Stomach (tissue), 9 donors: ENCODE measurements around the gene AADAT. TPM values are rescaled to one million over a fixed set of nuclear protein-coding genes. Genes with fewer than 3 reads are reported as not detected.

Experiments used
- DNase-seq, 2 donors: peaks; one replicate each; pipeline versions ENCODE4 v3.0.0 to v3.0.0-alpha.2; 2013 to 2019
- H3K27ac ChIP-seq, 5 donors: fragments of 200-600 bp in 4 of 5; sonication (generic) in 4 of 5; one replicate each; pipeline ENCODE4 v1.5.1; 2013 to 2019; ENCODE audit warnings: mild to moderate bottlenecking in 1 of 5, moderate library complexity in 1 of 5
- H3K27me3 ChIP-seq, 3 donors: fragments of 200-600 bp; sonication (generic); one replicate each; pipeline ENCODE4 v1.5.1; 2017 to 2019; ENCODE audit warnings: mixed run types in 1 of 3
- H3K36me3 ChIP-seq, 4 donors: fragments of 200-600 bp; sonication (generic); 1 replicate in 3 of 4; 2 replicates in 1 of 4; pipeline ENCODE4 v1.5.1; 2016 to 2019
- H3K4me1 ChIP-seq, 4 donors: fragments of 200-600 bp; sonication (generic); one replicate each; pipeline ENCODE4 v1.5.1; 2016 to 2019
- H3K4me3 ChIP-seq, 4 donors: fragments of 200-600 bp; sonication (generic) in 3 of 4; one replicate each; pipeline ENCODE4 v1.5.1; 2016 to 2019; ENCODE audit warnings: mild to moderate bottlenecking in 1 of 4
- H3K9me3 ChIP-seq, 4 donors: fragments of 200-600 bp; sonication (generic); one replicate each; pipeline ENCODE4 v1.5.1; 2016 to 2019
- CTCF ChIP-seq, 7 experiments: fragments of 450-650 bp in 4 of 7; fragments of 200-600 bp in 3 of 7; sonication (generic) in 3 of 7; IDR thresholded peaks; one replicate each; pipeline ENCODE4 v1.5.1; 2016 to 2019; ENCODE audit warnings: antibody characterized with exemption in 7 of 7, control low read depth in 2 of 7, mild to moderate bottlenecking in 1 of 7
- EP300 ChIP-seq: sonication (generic); formaldehyde crosslinking; IDR thresholded peaks from one replicate; pipeline ENCODE4 v1.6.1; 2017; ENCODE audit warnings: antibody characterized with exemption
- POLR2A ChIP-seq, 4 donors: fragments of 450-650 bp; IDR thresholded peaks; one replicate each; pipeline ENCODE4 v1.6.1; 2016; ENCODE audit warnings: antibody characterized with exemption in 4 of 4, control low read depth in 2 of 4, mild to moderate bottlenecking in 1 of 4, moderate library complexity in 1 of 4
- POLR2AphosphoS5 ChIP-seq, 3 donors: sonication (generic); formaldehyde crosslinking; IDR thresholded peaks; one replicate each; pipeline ENCODE4 v1.6.1; 2016; ENCODE audit warnings: antibody characterized with exemption in 3 of 3
- WGBS, 5 donors: extraction: QIAGEN DNeasy Blood & Tissue Kit in 3 of 5; methylation state at CpG; one replicate each; pipeline versions ENCODE4 v1.1.5 to v1.1.7; 2013 to 2018; 5-methylcytosine and 5-hydroxymethylcytosine counted together
- intact Hi-C: fragments of 100-400 bp; cut with DNase I; formaldehyde crosslinking; loops from one replicate; pipeline ENCODE4 v1.15.1; 2023; ENCODE audit warnings: low total_unique reads
- polyA plus RNA-seq, 3 donors: library from polyadenylated mRNA; stranded (reverse); fragments of 200-250 nt; gene quantifications; one replicate each; pipeline ENCODE4 v1.2.3, GENCODE V29; 2013
- total RNA-seq, 5 donors: library from RNA; depleted of rRNA; stranded (reverse); fragments of >200 nt; gene quantifications; one replicate each; pipeline versions ENCODE4 v1.1.0 to v1.2.3, GENCODE V29; 2014 to 2016
- donor health status: healthy with polysubstance abuse.
- donor health status: Bipolar disorder and iron deficiency.
- donor health status: healthy.

AADAT gene
- total and polyA plus RNA-seq, 8 donors: 0.92 to 11.0 (median 3.1) TPM

- Histone ChIP-seq H3K9me3 (no peaks in the 10 kb centered on the region), H3K27ac (no peak overlapping the region), H3K4me3 (no peak overlapping the region), H3K27me3 (peaks cover 0 to 25% (median 0%) of the 10 kb centered on the region in 3 donors), H3K36me3 (no peaks in the 10 kb centered on the region), H3K4me1 (peaks cover 0 to 21% (median 12%) of the 10 kb centered on the region in 4 donors)
- intact Hi-C loops: no loop called here
- TF ChIP-seq POLR2A (IDR thresholded peaks at IDR 0.05): no peak
- no peak for TF ChIP-seq EP300
- TF ChIP-seq POLR2AphosphoS5 (IDR thresholded peaks at IDR 0.05): no peak
- no peak for TF ChIP-seq CTCF (IDR thresholded peaks at IDR 0.05)
- DNase-seq: no peak
- WGBS, 5 donors: 47 to 67% (median 65%) methylated on average over 2 of the region's 2 CpGs
These were observed 4.3 kb upstream of the AADAT start for GRCh38 chr4:170093973-170094535.

GRCh38 chr4:170091069-170091696, 1.4 kb upstream of the AADAT start:
- Histone ChIP-seq H3K4me3 (peak overlapping the region in 2 of 4 donors; percentile 24 to 66), H3K27ac (no peak overlapping the region), H3K4me1 (peaks cover 0 to 27% (median 17%) of the 10 kb centered on the region in 4 donors), H3K27me3 (peaks cover 0 to 25% (median 0%) of the 10 kb centered on the region in 3 donors), H3K9me3 (no peaks in the 10 kb centered on the region), H3K36me3 (peaks cover 0 to 6% (median under 1%) of the 10 kb centered on the region in 4 donors)
- TF ChIP-seq EP300 (no peak), CTCF (IDR thresholded peaks at IDR 0.05) (no peak), POLR2AphosphoS5 (IDR thresholded peaks at IDR 0.05) (no peak), POLR2A (IDR thresholded peaks at IDR 0.05) (no peak)
- DNase-seq: no peak
- WGBS, 5 donors: 50 to 73% (median 65%) methylated on average over 15 to 47 of the region's 47 CpGs
- intact Hi-C loops: no loop called here

- H3K27ac ChIP-seq: peak overlapping the region in 2 of 5 donors; percentile 75 to 78
- TF ChIP-seq POLR2AphosphoS5 (IDR thresholded peaks at IDR 0.05): no peak
- no peak for TF ChIP-seq EP300
- no peak for TF ChIP-seq CTCF (IDR thresholded peaks at IDR 0.05)
- no peak for TF ChIP-seq POLR2A (IDR thresholded peaks at IDR 0.05)
- no peaks in the 10 kb centered on the region for H3K9me3 ChIP-seq
- 7 to 13% (median 10%) methylated on average over 8 to 9 of the region's 9 CpGs for WGBS, 5 donors
- DNase-seq: no peak
- peaks cover 0 to 27% (median 17%) of the 10 kb centered on the region in 4 donors for H3K4me1 ChIP-seq
- peak overlapping the region; percentile 59 to 79 (median 66) for H3K4me3 ChIP-seq
- peaks cover 0 to 10% (median 4%) of the 10 kb centered on the region in 4 donors for H3K36me3 ChIP-seq
- intact Hi-C loops: no loop called here
- H3K27me3 ChIP-seq: peaks cover 0 to 25% (median 0%) of the 10 kb centered on the region in 3 donors
These were observed 746 bp upstream of the AADAT start for GRCh38 chr4:170090352-170091052.

- H3K9me3 ChIP-seq: no peaks in the 10 kb centered on the region
- peaks cover 0 to 25% (median 0%) of the 10 kb centered on the region in 3 donors for H3K27me3 ChIP-seq
- peak overlapping the region; percentile 59 to 79 (median 66) for H3K4me3 ChIP-seq
- peaks cover 0 to 27% (median 17%) of the 10 kb centered on the region in 4 donors for H3K4me1 ChIP-seq
- intact Hi-C loops: no loop called here
- TF ChIP-seq POLR2AphosphoS5 (IDR thresholded peaks at IDR 0.05): no peak
- peaks cover 4 to 21% (median 8%) of the 10 kb centered on the region in 4 donors for H3K36me3 ChIP-seq
- WGBS, 5 donors: 0 to 3% (median 3%) methylated on average over 16 to 18 of the region's 18 CpGs
- H3K27ac ChIP-seq: peak overlapping the region; percentile 21 to 78 (median 49)
- peak in 1 of 2 donors; percentile 68 for DNase-seq
These were observed 485 bp downstream of the AADAT start for GRCh38 chr4:170089274-170089667.
